GM21717 (cell line): ENCODE data around the gene POLR3GL.

ENCODE experiments used
- ATAC-seq: cut with Tn5 transposase; IDR thresholded peaks from one replicate; pipeline ENCODE4 v1.9.1; 2021; ENCODE audit warnings: mild to moderate bottlenecking, moderate library complexity; ENCODE audit not compliant: unreplicated experiment

Gene POLR3GL

DNA sequence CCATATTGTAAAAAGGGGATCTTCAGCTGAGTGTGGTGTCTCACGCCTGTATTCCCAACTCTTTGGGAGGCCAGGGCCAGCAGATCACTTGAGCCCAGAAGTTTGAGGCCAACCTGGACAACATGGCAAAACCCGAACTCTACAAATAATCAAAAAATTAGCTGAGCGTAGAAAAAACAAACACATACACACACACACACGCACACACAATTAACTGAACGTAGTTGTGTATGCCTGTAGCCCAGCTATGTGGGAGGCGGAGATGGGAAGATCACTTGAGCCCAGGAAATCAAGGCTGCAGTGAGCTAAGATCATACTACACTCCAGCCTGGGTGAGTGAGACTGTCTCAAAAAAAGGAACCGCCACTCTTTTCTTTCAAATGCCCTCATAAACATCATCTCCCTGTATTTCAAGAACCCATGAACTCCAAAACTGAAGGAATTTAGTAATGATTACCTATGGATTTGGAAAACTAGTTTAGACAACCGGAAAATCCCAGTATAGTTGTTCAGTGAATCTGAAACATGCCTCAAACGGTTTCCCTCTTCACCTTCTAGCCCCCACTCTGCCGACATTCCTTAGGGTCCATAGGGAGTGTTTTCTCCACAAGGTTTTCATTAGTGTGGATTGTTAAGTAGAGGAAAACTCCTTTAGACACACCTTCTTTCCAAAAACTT lies 27.4 kb downstream of the POLR3GL start:
- ATAC-seq: no peak

DNA sequence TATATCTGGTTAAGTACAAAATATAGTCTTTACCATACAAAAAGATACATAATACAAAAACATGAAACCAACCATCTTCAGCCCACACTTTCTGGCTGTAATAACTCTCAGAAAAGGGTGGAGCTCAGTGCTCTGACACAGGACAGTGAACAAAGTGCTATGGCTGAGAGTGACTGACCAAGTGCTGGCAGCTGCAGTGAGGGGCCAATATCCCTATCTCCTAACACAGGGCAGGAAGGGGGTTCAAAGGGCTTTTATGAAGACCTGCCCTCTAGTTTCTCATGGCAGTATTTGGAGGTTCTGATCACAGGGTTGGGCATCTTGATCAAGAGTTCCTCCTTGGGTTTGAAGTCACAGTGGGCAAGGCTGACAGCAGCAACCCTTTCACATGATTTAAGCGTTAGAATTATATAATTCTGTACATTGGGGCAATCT lies 28.0 kb downstream of the POLR3GL start:
- no peak for ATAC-seq

DNA sequence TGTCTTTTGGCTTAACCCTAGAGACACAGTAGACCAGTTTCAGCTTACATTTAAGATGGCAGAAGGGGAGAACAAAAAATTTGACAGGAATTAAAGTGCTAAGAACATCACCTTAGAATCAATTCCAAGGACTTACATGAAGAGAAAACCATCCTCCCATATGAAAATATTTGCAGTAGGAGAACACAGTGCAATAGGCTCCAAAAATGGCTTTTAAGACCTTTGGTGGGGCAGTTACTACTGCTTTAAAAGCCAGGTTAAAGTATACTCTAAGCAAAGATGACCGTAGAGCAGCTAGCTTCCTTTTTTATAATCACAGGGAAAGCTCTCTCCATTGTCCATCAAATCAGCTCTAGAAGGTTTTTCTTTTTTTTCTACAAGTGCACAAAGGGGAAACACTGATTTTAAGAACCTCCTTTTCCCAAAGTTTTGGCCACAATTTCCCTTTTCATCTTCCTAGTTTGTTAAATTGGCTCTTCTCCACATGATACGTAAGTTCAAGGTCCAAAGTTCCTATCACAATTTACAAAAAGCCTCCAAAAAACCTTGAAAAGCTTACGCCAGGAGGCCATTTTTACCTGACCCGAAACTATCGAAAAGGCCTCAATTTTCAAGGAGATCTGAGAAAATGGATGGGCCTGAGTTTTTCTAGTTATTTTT lies 28.6 kb downstream of the POLR3GL start:
- ATAC-seq: no peak

DNA sequence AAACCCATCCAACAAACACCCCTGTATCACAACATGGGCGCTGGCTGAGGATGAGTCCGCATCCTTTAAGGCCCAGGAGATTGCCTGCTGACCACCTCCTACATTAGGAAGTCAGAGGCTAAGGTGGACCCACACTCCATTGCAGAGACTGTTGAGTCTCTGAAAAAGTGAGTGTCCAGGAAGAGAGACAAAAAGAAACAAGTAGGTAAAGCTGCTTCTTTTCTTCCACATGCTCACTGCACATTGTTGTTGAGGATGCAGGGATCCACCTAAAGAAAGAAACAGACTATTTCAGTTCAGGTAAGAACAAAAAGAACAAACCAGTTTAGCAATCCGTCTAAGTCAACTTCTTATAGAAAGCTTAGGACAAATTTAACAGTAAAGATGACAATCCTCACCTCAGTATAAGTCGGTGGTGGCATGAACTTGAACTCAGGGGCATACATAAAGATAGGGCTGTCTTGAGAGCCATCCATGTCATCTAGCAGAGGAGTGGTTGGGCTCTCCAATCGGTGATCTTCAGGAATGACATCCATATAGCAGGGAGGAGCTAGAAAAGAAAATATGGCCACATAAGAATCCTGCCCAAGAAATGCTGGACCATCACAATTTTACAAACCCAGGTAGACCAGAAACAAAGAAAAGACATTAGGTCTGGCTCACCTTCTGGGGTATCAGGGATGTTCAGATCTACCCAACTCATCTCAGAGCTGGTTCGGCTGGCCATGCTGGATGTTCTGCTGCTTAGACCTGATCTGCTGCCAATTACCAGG lies 29.3 kb downstream of the POLR3GL start:
- no peak for ATAC-seq

DNA sequence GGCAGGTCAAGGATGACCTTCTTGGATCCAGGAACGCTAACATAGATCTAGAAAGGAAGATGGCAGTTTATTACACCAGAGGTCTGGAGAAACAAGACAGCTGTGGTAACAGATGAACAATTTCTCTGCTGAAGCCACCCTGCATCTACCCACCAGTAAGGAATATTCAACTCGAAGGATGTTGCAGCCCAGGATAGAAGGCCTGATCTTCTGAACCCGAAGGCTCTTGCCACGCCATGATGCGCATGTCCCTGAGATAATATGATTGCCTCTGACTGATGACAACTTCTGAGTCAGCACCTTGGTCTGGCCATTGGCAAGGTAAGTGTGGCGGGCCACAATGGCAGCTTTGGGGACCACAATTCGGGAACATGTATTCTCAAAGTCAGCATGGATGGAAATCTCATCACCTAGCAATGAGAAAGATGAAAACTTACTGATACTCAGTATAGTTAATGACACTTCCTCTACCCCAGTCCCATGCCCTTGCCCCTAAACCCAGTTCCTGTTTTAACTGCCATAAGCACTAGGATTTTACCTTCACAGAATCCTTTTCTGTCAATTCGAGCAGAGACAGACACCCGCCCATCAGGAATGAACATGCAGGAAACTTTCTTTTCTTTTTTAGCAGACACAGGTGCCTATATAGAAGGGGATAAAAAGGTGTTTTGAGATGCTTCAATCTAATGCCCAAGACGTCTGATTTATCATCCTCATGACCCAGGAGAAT lies 30.1 kb downstream of the POLR3GL start:
- no peak for ATAC-seq

DNA sequence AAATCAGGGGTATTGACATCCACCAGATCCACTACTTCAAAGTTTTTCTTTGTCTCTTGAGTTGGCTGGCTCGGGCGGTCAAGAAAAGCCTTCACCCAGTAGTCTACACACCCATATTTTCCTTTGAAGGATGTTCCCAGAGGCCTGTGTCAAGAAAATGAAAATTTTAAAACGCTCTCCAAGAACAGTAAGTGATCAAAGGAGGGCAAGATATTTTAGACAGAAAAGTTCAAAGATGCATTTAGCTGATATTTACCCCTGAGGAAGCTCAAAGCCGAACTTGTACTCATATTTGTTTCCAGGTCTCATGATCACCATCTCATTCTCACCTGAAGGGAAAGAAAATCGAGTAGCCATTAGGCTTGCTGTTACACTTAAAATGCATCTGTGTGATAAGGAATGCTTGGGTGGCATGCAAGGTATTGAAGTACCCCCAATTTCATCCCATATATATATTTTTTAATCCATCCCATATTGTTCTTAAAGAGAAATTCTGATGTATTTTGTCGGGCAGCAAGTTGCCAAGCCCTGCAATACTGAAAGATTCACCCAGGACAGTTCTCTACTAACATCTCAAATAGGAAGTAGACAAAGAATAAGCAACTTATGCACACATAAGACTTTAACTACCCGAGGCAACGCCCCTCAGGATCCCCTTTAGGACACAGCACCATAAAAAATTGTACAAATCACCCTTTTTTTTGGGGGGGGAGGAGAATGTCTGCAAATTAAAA lies 30.8 kb downstream of the POLR3GL start:
- no peak for ATAC-seq

DNA sequence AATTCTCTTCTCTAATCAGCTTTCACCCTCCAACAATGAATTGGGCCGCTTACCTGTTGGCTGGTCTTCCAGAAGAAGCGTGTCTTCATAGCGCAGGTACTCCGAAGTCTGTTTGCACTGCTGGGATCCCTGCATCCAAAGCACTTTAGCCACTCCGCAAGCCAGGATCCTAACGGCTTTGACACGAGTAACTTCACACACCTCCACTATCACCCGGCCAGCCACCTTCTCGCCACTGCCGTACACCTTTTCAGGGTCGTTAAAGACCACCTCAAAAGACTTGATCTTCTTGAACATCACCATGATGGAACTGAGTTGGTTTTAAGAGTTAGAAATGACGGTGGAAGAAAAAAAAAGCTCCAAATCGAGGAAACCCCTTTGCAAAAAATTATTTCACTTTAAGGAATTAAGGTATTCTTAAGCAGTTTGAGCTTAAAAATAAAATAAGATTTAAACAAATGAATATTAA lies 31.5 kb downstream of the POLR3GL start:
- ATAC-seq: no peak

DNA sequence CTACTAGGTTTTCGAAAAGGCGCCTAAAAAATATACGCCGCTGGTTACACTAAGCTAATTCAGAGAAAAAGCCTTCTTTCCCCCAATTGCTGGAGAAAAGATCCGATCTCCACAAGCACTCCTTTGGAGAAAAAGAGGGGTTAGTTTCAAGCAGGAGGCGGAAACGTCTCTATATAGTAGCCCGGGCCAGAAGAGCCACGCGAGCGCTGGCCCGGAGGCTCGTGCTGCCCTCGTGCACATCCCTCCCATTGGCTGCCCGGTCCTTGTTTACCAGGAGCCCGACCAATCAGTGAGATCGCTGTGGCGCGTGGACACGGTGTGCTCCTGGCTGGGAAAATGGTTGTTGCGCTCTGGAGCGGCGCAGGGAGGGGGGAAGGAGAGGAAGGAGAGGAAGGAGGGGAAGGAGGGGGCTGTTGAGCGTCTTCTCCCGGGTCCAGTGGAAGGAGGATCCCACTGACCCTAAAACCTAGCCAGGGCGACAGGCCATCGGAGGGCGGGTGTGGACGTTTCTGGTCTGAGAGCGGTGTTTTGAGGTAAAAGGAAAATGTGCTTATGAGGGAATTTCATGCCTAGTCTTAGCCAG lies 32.0 kb downstream of the POLR3GL start, which contains the start of gene TXNIP:
Gene TXNIP, minus strand, starts transcription at position 147 of the 583 bp plus-strand sequence. CDS start 313 bp downstream, outside the sequence.
- ATAC-seq: peak; percentile 79

DNA sequence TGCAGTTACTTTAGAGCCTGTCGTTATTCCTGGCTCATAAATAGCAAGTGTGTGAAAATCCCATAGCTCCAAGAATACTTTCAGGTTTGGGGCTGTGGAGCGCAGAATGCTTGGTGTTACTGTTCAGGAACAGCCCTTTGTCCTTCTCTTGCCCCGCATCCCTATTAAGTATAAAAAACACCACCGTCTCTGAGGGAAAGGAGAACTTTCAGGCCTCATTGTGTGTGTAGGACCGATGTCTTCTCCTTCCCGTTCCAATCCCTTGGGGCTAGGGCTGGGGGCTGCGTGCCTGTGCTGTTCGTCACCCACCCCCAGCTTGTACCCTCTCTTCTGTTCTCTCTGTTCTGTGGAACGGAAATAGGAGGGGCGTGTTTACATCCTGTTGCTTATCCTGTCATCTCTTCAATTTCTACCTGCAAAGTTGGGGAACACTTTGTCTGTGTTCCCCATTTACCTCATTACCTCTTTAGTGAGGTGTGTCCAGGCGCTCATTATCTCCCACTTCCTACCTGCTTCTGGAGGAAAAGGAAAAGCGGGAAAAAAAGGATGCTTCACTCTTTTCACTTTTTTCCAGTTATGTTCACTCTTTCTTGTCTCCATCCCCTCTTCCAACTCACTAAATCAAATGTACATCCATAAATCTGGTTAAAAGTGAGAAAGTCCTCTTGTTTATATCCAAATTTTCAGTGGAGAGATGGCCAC lies 32.7 kb downstream of the POLR3GL start:
- no peak for ATAC-seq

DNA sequence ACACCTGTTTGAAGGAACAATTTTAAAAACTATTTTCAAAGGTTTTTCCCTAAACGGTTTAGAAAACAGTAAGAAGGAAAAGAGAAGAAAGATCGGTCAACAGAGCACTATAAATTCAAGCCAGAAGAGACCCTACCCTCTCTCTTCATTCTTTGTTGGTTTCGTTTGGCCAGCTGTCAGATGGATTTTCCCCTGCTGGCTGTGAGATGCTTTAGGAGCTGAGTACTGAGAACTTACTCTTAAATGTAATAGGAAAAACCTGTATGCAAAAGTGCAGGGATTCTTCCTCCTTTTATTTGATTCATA lies 33.2 kb downstream of the POLR3GL start:
- no peak for ATAC-seq

DNA sequence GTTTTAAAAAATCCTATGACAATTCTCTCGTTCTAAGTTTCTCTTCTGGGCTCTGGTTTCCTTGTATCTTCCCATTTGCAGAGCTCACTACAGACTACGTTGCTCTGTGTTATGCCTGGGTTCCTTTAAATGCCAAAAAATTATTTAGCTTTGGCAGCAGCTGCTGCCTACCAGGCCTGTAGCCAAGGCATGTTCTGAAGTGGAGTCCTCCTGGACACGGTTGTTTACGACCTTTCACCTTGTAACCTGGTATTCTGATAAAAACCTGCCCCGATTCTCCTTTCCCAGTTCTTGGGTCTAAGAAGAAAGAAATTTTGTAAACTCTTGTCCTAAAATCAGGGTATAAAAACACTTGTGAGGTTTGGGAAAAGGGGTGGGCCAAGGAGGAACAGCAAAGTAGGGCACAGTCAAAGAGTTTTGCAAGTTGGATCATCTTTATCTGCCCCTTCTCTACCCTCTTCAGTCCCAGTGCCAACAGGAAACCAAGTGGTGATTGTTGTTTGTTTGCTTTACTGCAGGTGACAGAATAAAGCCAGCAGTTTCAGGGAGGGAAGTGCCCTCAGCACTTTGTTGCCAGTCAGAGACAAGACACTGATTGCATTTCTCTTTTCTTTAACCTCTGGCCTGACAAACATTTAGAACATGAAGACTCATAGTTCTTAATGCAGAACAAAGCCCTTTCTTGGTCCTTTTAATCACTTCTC lies 35.0 kb downstream of the POLR3GL start:
- no peak for ATAC-seq

DNA sequence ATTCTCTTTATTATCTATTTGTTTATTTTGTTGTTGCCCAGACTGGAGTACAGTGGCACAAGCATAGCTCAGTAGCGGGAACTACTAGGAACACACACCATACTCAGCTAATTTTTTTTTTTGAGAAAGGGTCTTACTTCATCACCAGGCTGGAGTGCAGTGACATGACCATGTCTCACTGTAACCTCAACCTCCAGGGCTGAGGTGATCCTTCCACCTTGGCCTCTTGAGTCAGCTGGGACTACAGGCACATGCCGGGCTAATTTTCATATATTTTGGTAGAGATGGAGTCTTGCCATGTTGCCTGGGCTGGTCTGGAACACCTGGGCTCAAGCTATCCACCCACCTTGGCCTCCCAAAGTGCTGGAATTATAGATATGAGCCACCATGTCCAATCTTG lies 37.2 kb downstream of the POLR3GL start:
- no peak for ATAC-seq

DNA sequence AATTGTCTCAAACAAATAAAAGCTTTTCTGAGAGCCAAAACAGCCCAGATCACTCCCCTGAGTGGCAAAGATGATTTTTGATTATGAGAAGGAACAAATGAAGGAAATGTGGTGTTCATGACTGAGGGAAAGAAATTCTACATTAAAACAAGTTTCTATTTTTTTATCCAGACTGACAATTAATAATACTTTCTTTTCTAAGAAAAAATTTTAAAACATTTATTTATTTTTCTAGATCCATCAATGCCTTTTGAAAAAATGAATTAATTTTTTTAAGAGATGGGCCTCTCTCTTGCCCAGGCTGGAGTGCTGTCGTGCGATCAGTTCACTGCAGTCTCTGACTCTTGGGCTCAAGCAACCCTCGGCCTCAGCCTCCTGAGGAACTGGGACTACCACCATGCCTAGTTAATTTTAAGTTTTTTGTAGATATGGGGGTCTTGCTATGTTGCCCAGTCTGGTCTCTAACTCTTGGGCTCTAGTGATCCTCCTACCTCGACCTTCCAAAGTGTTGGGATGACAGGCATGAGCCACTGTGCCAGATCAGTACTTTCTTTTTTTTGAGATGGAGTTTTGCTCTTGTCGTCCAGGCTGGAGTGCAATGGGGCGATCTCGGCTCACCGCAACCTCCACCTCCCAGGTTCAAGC lies 43.1 kb downstream of the POLR3GL start:
- no peak for ATAC-seq

DNA sequence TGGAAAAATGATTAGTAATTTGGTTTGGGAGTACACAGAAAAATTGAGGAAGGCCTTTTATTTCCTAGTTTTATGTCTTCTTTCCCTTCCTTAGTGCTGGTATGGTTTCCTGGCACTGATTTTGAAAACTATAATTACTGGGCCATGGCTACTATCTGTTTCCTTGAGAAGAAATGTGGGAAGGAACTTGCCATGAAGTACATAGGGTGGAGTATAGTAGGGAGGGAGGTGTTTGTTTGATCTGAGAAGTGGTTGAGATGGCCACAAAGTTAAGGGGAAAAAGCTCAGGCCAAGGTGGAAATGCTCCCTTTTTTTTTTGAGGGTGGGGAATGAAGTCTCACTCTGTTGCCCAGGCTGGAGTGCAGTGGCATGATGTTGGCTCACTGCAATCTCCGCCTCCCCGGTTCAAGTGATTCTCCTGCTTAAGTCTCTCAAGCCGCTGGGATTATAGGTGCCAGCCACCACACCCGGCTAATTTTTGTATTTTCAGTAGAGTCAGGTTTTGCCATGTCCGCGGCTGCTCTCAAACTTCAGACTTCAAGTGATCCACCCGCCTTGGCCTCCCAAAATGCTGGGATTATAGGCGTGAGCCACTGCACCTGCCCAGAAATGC lies 45.7 kb downstream of the POLR3GL start:
- no peak for ATAC-seq

DNA sequence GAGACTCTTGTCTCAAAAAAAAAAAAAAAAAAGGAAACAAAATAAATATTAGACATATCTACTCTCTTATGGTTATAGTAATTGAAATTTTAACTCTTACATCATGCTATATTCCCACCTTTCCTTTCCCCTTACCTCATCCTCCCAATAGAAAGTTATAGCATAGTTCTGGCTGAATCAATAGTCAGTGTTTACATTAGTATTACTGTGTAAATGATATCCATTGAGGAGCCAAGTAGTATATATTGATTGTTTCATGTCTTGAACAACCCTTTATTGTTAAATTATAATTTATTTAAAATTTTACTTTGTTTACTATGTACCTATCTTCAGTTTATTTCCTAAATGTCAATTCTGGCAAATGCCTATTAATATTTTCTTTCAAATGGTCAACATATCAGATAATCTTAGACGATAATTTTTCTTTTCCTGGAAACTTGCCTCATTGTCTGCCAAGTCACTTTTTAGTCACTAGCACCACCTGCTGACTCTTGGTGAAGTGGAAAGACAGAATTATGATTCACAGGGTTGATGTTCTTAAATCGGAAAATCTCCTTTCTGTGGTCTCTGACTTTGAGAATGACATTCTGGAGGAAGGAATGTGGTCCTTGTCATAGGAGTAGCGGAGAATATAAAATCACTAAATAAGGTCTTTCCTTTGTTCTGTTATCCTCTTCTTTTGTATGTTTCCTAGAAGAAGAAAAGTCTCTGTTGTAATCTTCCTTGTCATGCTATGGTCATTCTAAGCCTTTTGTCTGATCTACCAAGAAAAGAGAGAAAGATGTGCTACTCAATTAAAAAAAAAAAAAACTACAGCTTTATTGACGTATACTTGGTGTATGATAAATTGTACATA lies 48.4 kb downstream of the POLR3GL start:
- no peak for ATAC-seq

DNA sequence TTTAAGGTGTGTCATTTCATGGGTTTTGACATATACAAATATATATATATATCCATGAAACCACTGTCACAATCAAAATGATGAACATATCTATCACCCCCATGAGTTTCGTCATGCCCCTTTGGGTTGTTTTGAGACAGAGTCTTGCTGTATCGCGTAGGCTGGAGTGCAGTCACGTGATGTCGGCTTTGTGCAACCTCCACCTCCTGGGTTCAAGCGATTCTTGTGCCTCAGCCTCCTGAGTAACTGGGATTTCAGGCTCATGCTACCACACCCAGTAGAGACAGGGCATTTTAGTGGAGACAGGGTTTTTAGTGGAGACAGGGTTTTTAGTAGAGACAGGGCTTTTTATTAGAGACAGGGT lies 49.1 kb downstream of the POLR3GL start:
- no peak for ATAC-seq

DNA sequence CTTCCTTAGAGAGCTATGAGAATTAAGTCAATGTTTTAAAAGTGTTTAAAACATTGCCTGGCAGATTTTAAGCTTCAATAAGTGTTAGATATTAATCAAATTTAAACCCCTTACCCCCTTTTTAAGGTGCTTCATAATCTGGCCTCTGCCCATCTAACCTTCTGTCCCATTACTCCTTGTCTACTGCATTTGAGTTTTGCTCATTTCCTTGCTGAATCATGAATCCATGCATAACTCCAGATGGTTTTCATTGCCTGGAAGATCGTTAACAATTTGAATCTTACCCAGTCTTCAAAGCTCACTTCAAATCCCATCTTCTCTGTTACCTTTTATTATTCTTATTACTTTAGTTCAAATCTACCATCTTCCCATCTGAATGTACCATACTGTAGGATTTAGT lies 52.4 kb downstream of the POLR3GL start:
- no peak for ATAC-seq
